Head of caudate nucleus (tissue), 42 donors: ENCODE results near the gene AIFM3.
"Not testable (repeated sequence)": the region's sequence is repeated elsewhere in the genome, so short reads cannot be mapped to it uniquely, and the experiment has no call there.

Experiments used
- DNase-seq, 42 donors: peaks; one replicate each; pipeline versions ENCODE4 v3.0.0 to v3.0.0-alpha.2; 2020 to 2021; ENCODE audit warnings: mixed read lengths in 7 of 42
- intact Hi-C: fragments of 100-400 bp; cut with DNase I; formaldehyde crosslinking; loops from one replicate; pipeline ENCODE4 v1.15.0; 2022

AIFM3 gene, protein sequence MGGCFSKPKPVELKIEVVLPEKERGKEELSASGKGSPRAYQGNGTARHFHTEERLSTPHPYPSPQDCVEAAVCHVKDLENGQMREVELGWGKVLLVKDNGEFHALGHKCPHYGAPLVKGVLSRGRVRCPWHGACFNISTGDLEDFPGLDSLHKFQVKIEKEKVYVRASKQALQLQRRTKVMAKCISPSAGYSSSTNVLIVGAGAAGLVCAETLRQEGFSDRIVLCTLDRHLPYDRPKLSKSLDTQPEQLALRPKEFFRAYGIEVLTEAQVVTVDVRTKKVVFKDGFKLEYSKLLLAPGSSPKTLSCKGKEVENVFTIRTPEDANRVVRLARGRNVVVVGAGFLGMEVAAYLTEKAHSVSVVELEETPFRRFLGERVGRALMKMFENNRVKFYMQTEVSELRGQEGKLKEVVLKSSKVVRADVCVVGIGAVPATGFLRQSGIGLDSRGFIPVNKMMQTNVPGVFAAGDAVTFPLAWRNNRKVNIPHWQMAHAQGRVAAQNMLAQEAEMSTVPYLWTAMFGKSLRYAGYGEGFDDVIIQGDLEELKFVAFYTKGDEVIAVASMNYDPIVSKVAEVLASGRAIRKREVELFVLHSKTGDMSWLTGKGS

DNA sequence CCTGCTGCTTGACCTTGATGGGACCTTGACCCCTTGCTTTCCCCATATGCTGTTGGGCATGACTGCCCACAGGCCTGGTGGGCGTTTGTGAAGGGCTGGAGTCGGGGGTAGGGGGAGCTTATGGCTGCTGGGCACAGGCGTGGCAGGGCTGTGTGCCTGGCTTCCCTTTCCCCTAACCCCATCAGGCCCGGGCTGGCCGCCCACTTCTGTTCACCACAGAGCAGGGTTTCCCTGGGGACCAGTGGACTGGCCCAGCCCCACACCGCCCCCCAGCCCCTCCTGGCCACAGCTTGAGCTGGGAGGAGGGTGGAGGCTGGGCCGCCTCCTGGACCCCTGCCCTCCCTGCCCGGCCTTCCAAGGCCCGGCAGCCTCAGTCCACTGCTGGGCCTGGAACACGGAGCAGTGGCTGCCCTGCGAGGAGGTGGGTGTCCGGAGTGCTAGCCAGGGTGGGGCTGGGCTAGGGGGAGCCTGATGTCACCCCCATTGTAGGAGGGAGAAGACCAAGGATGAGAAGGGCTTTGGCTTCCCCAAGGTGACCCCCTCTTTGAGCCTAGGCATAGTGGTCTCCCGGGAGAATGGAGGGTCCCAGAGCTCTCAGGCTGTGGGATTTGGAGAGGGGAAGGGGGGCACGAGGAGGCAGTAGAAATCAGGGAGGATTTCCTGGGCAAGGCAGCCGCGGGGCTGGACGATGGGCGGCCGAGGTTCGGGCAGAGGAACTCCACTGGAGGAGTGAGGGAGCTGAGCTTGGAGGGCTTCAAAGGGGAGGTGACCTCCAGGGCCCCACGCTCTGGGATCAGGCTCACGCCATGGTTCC, at the start of gene AIFM3:
Gene AIFM3, plus strand, starts transcription at position 373 of the 814 bp plus-strand sequence. CDS start 690 bp downstream, outside the sequence.
- intact Hi-C loops: no loop called here
- peak in 27 of 42 donors; percentile 24 to 82 (median 56) for DNase-seq

DNA sequence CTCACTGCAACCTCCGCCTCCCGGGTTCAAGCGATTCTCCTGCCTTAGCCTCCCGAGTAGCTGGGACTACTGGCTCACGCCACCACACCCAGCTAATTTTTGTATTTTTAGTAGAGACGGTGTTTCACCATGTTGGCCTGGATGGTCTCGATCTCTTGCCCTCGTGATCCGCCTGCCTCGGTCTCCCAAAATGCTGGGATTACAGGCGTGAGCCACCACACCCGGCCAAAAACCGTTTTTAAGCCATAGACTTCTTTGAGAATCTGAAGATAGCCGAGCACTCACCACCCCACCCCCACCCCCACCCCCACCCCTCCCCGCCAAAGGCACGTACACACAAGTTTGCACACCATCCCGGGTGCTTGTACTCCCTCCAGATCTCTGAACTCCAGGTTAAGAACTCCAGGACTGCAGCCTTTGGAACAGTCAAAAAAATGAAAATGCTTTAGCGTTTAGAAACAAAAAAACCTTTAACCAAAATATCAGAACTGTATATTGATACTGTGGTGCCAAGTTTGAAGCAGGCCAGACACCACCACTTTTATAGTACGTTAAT, 48.3 kb upstream of the AIFM3 start:
- DNase-seq: peak in 1 of 42 donors; percentile 24
- intact Hi-C loops: loop anchor here (5.0 to 10.0 kb wide), 4 partner anchors 61 to 424 kb away; partner anchors contain the start of genes KLHL22, LZTR1, PI4KA and SNAP29

DNA sequence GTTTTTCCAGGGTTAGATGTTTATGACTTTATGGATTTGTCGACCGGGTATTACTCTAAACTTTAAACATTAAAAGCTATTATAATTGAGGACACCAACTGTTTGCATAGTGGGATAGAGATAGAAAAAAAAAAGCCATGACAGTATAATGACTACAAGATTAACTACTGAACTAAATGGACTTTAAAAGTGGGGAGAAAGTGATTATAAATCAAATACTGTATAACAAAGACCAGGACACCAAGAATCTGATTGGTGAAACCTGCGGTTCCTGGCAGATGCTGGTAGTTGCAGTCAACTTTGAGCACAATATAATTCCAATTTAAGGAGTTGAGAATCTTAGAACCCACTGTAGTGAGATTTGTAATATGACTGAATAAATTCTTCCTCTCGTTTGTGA, 47.3 kb upstream of the AIFM3 start:
- intact Hi-C loops: loop anchor here (5.0 to 10.0 kb wide), 4 partner anchors 62 to 425 kb away; partner anchors contain the start of genes KLHL22, LZTR1, PI4KA and SNAP29

DNA sequence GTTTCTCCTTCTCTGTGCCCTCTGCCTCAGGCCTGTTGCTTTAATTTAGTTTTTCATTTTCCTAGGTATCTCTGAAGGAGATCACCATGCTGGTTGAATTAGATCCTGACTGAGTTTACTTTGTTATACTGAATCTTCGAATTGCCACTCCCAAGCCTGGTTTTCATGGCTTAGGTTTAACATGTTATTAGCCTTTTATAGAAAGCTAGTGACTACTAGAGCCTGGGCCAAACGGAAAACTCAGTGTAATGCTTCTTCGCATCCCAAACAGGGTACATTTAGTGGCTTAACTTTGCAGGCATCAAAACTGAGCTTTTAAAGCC, 46.2 kb upstream of the AIFM3 start:
- DNase-seq: no peak
- intact Hi-C loops: no loop called here

More for the DNA sequence above, 47.3 kb upstream of the AIFM3 start:
- no peak for DNase-seq

DNA sequence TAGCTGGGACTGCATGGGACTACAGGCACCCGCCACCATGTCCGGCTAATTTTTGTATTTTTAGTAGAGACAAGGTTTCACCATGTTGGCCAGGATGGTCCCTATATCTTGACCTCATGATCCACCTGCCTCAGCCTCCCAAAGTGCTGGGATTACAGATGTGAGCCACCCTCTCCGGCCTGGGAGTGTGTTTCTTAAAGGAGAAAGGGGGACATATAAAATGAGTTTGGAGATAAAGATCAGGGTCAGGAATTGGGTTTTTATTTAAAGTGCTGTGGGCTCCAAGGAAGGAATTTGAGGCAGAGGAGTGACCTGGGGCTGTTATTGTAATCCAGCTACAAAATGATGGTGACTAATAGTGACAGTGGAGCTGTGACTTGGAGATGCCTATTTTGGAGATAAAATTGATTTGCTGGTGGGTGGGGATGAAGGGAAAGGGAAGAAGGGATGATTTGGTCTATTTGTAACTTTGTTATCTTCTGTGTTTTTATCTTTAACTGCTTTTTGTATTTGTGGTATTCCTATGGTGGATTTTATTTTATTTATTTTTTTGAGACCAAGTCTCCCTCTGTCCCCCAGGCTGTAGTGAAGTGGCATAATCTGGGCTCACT, 44.8 kb upstream of the AIFM3 start:
- intact Hi-C loops: no loop called here

DNA sequence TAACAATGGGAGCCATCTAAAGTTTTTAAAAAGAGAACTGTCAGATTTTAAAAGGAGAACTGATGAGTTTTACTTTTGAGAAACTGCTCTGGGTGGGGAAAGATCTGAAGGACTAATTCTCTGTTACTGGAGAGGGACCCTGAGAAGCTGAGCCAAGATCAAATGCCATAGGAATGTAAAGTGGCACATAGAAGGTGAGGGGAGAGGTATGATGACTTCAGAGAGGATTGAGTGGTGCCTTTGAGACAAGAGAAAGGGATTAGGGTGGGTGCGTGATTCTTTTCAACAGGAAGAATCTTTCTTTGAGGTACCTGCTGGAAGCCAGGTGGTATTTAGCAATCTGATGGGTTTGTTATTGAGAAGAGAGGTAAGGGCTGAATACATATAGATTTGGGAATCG, 40.8 kb upstream of the AIFM3 start:
- intact Hi-C loops: no loop called here
- no peak for DNase-seq

More for the DNA sequence above, 44.8 kb upstream of the AIFM3 start:
- no peak for DNase-seq

DNA sequence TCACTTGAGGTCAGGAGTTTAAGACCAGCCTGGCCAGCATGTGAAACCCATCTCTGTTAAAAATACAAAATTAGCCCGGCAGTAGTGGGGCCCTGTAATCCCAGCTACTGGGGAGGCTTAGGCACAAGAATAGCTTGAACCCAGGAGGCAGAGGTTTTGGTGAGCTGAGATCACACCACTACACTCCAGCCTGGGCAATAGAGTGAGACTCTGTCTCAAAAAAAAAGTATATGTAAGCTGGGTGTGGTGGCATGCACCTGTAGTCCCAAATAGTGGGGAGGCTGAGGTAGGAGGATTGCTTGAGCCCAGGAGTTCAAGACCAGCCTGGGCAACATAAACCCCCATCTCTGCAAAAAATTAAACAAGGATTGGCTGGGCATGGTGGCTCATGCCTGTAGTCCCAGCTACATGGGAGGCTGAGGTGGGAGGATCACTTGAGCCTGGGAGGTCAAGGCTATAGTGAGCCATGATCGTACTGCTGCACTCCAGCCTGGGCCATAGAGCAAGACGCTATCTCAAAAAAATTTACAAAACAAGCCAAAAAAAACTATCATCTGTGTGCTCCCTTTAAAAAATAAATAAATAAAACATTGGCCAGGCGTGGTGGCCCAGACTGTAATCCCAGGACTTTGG, 39.0 kb upstream of the AIFM3 start:
- intact Hi-C loops: no loop called here
- DNase-seq: no peak

DNA sequence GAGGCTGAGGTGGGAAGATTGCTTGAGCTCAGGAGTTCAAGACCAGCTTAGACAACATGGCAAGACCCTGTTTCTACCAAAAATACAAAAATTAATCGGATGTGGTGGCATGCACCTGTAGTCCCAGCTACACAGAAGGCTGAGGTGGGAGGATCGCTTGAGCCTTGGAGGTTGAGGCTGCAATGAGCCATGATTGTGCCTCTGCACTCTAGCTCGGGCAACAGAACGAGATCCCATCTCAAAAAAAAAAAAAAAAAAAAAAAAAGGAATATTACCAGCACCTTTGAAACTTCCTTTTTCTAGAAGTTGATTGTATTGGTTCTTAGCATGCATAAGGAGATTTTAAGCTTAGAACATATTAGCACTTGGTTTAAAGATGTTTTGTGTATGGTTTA, 38.5 kb upstream of the AIFM3 start:
- intact Hi-C loops: no loop called here

DNA sequence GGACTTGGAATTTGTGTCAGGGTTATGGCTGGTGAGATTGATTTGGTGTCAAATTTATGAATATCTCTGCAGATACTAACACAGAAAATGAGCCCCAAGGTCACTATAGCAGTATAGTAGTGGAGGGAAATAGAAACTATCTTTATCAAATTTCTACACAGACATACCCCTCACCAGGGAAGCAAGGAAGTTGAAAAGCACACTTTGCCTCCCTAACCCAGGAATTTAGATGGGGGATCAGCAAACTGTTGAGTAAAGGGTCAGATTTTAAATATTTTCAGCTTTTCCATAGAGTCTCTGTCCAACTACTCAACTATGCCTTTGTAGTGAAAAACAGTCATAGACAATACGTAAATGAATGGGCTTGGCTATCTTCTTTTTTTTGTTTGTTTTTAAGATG, 37.1 kb upstream of the AIFM3 start:
- intact Hi-C loops: no loop called here
- DNase-seq: no peak

More for the DNA sequence above, 38.5 kb upstream of the AIFM3 start:
- DNase-seq: no peak

DNA sequence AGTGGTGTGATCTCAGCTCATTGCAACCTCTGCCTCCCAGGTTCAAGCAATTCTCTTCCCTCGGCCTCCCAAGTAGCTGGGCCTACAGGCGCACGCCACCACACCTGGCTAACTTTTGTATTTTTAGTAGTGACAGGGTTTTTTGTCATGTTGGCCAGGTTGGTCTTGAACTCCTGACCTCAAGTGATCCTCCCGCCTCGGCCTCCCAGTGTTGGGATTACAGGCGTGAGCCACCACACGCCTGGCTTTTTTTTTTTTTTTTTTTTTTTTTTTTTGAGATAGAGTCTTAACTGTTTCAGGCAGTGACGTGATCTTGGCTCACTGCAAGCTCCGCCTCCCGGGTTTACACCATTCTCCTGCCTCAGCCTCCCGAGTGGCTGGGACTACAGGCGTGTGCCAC, 36.6 kb upstream of the AIFM3 start:
- intact Hi-C loops, DNase-seq: not testable (repeated sequence)

DNA sequence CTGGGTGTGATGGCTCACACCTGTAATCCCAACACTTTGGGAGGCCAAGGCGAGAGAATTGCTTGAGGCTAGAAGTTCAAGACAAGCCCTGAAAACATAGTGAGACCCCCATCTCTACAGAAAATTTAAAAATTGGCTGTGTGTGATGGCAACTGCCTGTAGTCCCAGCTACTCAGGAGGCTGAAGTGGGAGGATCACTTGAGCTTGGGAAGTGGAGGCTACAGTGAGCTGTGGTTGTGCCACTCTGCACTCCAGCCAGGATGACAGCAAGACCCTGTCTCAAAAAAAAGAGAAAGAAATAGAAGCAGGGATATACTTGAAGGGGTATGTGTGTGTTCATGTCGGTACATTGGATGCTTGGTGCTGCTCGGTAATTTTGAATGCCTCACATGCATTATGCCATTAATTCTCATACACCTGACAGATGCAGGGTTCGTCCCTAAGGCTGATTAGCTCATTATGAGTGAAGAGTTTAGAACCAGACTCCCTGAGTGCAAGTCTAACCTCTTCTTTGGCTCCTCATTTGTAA, 35.9 kb upstream of the AIFM3 start:
- intact Hi-C loops: no loop called here
- no peak for DNase-seq

DNA sequence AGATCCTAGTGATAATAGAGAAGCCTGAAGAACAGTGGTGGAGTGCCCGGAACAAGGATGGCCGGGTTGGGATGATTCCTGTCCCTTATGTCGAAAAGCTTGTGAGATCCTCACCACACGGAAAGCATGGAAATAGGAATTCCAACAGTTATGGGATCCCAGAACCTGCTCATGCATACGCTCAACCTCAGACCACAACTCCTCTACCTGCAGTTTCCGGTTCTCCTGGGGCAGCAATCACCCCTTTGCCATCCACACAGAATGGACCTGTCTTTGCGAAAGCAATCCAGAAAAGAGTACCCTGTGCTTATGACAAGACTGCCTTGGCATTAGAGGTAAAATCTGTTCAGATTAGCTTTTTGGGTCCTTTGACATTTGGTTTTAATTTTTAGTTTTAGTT, 33.1 kb upstream of the AIFM3 start:
- intact Hi-C loops: no loop called here
- DNase-seq: no peak

DNA sequence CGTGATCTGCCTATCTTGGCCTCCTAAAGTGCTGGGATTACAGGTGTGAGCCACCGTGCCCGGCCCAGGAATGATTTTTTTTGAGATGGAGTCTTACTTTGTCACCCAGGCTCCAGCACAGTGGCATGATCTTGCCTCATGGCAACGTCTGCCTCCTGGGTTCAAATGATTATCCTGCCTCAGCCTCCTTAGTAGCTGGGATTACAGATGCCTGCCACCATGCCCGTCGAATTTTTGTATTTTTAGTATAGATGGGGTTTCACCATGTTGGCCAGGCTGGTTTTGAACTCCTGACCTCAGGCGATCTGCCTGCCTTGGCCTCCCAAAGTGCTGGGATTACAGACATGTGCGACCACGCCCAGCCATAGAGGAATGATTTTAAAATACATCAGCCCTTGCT, 32.0 kb upstream of the AIFM3 start:
- intact Hi-C loops, DNase-seq: not testable (repeated sequence)

DNA sequence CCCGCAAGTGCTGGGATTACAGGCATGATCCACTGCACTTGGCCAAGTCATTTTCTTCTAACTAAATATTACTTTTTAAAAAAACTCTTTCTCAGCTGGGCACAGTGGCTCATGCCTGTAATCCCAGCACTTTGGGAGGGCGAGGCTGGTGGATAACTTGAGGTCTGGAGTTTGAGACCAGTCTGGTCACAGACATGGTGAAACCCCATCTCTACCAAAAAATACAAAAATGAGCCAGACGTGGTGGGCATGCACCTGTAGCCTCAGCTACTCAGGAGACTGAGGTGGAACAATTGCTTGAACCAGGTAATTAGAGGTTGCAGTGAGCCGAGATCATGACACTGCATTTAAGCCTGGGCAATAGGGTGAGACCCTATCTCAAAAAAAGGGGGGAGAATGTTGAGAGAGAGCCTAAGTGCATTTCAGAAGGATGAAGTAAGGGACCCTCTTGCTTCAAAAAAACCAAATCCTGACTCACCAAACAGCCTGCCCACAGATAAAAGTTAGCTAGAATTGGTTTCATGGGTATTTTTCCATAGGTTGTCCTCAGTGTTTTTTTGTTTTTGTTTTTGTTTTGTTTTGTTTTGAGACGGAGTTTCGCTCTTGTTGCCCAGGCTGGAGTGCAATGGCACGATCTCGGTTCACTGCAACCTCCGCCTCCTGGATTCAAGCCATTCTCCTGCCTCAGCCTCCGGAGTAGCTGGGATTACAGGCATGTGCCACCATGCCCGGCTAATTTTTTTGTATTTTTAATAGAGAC, 31.1 kb upstream of the AIFM3 start:
- DNase-seq, intact Hi-C loops: not testable (repeated sequence)

DNA sequence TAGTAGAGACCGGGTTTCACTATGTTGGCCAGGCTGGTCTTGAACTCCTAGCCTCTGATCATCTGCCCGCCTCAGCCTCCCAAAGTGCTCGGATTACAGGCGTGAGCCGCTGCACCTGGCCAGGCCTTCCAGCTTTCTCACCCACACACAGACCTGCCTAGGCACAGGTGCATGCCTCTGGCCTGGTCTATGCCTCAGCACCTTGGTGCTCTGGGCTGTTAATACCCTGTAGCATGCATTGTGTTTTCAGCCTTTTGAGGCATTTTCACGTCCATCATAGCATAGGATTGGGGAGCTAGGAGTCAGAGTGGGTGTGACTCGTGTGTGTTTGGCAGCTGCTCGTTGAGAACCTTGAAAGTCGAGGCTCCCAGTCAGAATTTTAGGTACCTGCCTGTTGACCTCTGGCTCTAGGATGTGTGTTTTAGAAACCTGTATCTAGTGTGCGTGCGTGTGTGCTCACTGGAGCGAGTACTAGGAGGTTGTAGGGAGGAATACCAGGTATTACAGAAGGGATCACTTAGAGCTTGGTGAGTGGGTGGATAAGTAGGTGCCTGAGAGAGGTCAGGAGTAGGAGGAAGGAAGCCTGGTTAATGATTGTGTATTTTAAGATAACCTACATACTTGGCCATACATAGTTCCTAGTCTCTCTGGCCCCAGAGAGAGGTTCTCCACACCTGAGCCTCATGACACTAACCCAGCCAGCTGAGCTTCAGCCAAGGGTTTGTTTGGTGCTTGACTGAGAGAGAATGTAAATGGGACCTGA, 29.8 kb upstream of the AIFM3 start:
- intact Hi-C loops: no loop called here
- DNase-seq: no peak

DNA sequence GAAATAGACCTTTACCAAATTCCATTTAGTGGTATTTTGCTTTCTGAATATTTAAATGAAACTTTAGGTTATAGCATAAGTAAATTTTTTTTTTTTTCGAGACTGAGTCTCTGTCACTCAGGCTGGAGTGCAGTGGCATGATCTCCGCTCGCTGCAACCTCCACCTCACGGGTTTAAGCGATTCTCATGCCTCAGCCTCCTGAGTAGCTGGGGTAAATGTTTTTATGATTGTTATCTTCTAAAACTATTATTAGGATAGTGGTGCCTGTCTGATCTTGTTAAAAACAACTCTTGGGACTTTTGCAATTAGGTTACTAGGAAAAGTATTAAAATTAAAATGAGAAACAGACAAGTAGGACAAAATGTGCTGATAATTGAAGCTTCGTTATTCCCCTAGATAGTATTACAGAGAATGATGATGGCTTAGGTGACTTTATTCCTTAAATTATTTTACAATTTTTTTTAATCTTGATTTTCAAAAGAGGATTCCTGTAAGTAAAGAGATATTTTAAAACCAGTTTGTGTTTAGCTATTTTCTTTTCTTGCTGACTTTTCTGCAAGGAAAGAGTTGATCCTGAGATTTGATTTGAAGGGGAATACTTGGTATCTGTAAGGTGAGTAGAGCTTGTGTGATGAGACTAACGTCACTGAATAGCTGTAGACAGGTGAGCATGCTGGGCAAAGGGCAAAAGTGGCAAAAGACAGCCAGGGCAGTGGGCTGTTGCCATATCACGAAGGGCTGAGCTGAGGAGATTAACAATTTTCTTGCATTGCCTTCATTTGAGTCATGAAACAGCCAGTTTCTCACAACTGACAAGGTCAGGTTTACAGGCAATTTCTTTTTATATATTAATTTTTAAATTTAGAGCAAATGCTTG, 29.0 kb upstream of the AIFM3 start:
- intact Hi-C loops: no loop called here

More for the DNA sequence above, 29.0 kb upstream of the AIFM3 start:
- no peak for DNase-seq
